Coronary artery (tissue), 2 donors: ENCODE results near the gene GFER.
"Not testable (repeated sequence)": the region's sequence is repeated elsewhere in the genome, so short reads cannot be mapped to it uniquely, and the experiment has no call there.

Source experiments
- DNase-seq: peaks from one replicate; pipeline ENCODE4 v3.0.0-alpha.2; 2017; ENCODE audit warnings: low spot score
- H3K27ac ChIP-seq, 2 donors: fragments of 200-600 bp; sonication (generic); one replicate each; pipeline ENCODE4 v1.5.1; 2016 to 2019
- H3K4me3 ChIP-seq: fragments of 200-600 bp; sonication (generic); 2 replicates; pipeline ENCODE4 v1.5.1; 2016; ENCODE audit warnings: mild to moderate bottlenecking, moderate library complexity
- CTCF ChIP-seq: fragments of 200-600 bp; sonication (generic); IDR thresholded peaks from one replicate; pipeline ENCODE4 v1.5.1; 2019; ENCODE audit warnings: antibody characterized with exemption

GFER gene

GRCh38 chr16:1983544-1984346 is at the start of gene GFER:
GFER (plus strand) TSS chr16:1984193; CDS start chr16:1984219, 26 bp downstream.
- Histone ChIP-seq H3K27ac (peak within 1 kb of the TSS in 1 of 2 donors; percentile 88), H3K4me3 (peak within 1 kb of the TSS; percentile 97)
- TF ChIP-seq CTCF = no peak
- DNase-seq = peak; percentile 93

- Histone ChIP-seq H3K27ac (no peak overlapping the region), H3K4me3 (no peak overlapping the region)
- no peak for TF ChIP-seq CTCF
Measured at GRCh38 chr16:1936945-1937479, 47.0 kb upstream of the GFER start.

GRCh38 chr16:1938316-1938715 is 45.7 kb upstream of the GFER start:
- peak overlapping the region in 1 of 2 donors; percentile 24 for H3K27ac ChIP-seq
- no peak for TF ChIP-seq CTCF
- H3K4me3 ChIP-seq = no peak overlapping the region
- DNase-seq = no peak

More at GRCh38 chr16:1936945-1937479, 47.0 kb upstream of the GFER start:
- no peak for DNase-seq

GRCh38 chr16:1938910-1939309 is 45.1 kb upstream of the GFER start:
- TF ChIP-seq CTCF = no peak
- DNase-seq = no peak
- peak overlapping the region in 1 of 2 donors; percentile 24 for H3K27ac ChIP-seq
- no peak overlapping the region for H3K4me3 ChIP-seq

- not testable (repeated sequence) for DNase-seq, H3K4me3 ChIP-seq, H3K27ac ChIP-seq
Measured at GRCh38 chr16:1939833-1940232, 44.2 kb upstream of the GFER start.

- no peak overlapping the region for H3K4me3 ChIP-seq
- no peak for TF ChIP-seq CTCF
- H3K27ac ChIP-seq = no peak overlapping the region
- DNase-seq = no peak
Measured at GRCh38 chr16:1940273-1941161, 43.5 kb upstream of the GFER start.
